Ectodermal cell (in vitro differentiated cells): ENCODE data around the gene KCNQ2.

Experiments
- H3K27ac ChIP-seq: 2 replicates; pipeline ENCODE4 v1.7.0; 2013; ENCODE audit warnings: mild to moderate bottlenecking, low read depth, low read length; ENCODE audit not compliant: insufficient read depth, poor library complexity, severe bottlenecking
- H3K27me3 ChIP-seq: 2 replicates; pipeline ENCODE4 v1.7.0; 2013; ENCODE audit warnings: mild to moderate bottlenecking, low read length; ENCODE audit not compliant: insufficient read depth, control insufficient read depth, poor library complexity, severe bottlenecking
- H3K36me3 ChIP-seq: one replicate; pipeline ENCODE4 v1.7.0; 2013; ENCODE audit warnings: low read length; ENCODE audit not compliant: control insufficient read depth, insufficient read depth
- H3K4me1 ChIP-seq: one replicate; pipeline ENCODE4 v1.7.0; 2013; ENCODE audit warnings: low read length; ENCODE audit not compliant: control insufficient read depth, insufficient read depth
- H3K4me3 ChIP-seq: 2 replicates; pipeline ENCODE4 v1.7.0; 2013; ENCODE audit warnings: low read depth, low read length, control low read depth; ENCODE audit not compliant: insufficient read depth
- H3K9me3 ChIP-seq: 2 replicates; pipeline ENCODE4 v1.7.0; 2013; ENCODE audit warnings: mild to moderate bottlenecking, low read length, moderate library complexity; ENCODE audit not compliant: control insufficient read depth
- WGBS, 2 experiments: methylation state at CpG; one replicate each; pipeline ENCODE4 v1.1.7; 2013; ENCODE audit warnings: missing lambda C conversion rate in 2 of 2; 5-methylcytosine and 5-hydroxymethylcytosine counted together

Gene KCNQ2

DNA sequence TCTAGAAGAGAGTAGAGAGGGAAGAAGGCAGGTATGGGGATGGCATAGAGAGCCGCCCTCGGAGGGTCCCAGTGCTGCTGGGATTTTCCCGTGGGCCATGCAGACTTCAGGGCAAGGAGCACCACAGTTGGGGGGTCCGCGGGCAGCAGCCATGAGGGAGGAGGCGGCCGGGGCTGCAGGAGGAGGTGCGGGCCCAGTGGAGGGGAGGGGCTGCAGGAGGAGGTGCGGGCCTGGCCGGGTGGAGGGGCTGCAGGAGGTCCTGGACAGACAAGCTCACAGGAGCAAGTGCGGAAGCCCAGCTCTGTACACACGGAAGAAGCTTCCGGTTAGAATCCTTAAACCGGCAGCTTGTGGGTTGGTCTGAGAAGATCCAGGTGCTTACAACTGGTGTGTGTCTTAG is 76.7 kb downstream of the KCNQ2 start:
- Histone ChIP-seq H3K36me3 (no peaks in the 10 kb centered on the region), H3K27me3 (peaks cover 10% of the 10 kb centered on the region), H3K27ac (no peak overlapping the region), H3K9me3 (no peaks in the 10 kb centered on the region), H3K4me3 (no peak overlapping the region), H3K4me1 (peaks cover 9% of the 10 kb centered on the region)
- 89 to 93% methylated on average over 14 of the region's 14 CpGs for WGBS, 2 experiments

DNA sequence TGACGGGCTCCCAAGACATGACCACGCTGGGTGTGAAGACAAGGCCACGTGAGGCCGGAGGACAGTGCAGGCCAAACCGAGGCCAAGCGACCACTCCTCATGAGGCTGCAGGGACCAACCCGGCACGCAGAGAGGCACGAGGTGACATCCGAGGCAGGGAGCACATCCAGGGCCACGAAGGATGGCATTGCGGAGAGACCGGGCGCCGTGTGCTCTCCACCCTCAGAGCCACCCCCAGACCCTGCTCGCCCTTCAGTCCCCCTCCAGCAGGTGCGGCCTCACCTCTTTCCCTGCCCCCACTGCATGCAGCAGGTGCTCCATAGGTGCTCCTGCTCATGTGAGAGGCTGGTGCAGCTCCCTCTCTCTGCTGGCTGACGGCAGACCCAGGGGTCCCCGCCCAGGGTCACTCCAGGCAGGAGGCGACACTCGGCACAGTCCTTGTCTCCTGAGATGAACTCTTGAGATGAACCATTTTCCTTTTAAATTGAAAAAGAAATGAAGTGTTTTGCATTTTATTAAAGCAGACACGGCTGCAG is 77.5 kb downstream of the KCNQ2 start:
- 90 to 91% methylated on average over 22 of the region's 22 CpGs for WGBS, 2 experiments
- Histone ChIP-seq H3K36me3 (no peaks in the 10 kb centered on the region), H3K27me3 (peaks cover 10% of the 10 kb centered on the region), H3K4me3 (no peak overlapping the region), H3K27ac (no peak overlapping the region), H3K4me1 (peaks cover 9% of the 10 kb centered on the region), H3K9me3 (peaks cover 2% of the 10 kb centered on the region)

DNA sequence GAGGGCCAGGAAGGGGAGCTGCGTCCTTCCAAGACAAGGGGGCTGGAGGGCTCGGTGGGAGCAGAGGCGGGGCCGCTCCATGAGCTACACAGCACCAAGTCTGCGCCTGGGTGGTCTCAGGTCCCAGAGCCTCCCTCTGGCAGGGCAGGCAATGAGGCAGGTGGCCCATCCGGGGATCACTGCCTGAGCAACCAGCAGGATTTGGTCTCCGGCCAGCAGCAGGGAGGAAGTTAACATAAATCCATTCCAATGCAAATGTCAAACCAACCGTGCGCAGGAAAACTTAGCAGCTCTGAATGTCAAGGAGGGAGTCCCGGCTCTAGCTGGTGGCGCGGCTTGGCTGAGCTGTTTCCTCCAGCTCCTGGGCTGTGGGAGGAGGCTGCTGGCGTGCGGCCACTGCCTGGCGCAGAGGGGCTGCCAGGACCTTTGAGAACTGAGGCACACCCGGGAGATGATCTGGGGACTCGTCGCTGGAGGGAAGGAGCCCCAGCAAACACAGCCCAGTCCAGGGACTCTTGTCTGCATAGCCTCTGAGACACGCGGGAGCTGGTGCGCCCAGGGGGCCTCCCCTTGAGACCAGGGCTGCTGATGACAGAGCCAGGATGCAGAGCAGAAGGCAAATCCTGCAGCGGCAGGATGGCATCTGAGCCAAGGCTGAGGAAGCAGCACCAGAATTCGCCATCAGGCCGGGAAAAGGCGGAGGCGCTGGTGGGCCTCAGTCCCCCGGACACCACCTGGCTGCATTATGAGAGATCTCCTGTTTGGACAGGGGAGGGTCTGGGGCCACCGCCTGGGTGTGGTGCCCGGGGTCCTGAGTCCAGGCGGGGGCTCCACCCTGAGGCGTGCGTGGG is 78.2 kb downstream of the KCNQ2 start:
- Histone ChIP-seq H3K27ac (no peak overlapping the region), H3K27me3 (peaks cover 10% of the 10 kb centered on the region), H3K9me3 (peaks cover 2% of the 10 kb centered on the region), H3K4me3 (no peak overlapping the region), H3K4me1 (peaks cover 9% of the 10 kb centered on the region), H3K36me3 (no peaks in the 10 kb centered on the region)
- whole genome bisulfite sequencing, 2 experiments, result 40% methylated on average over 32 of the region's 32 CpGs

DNA sequence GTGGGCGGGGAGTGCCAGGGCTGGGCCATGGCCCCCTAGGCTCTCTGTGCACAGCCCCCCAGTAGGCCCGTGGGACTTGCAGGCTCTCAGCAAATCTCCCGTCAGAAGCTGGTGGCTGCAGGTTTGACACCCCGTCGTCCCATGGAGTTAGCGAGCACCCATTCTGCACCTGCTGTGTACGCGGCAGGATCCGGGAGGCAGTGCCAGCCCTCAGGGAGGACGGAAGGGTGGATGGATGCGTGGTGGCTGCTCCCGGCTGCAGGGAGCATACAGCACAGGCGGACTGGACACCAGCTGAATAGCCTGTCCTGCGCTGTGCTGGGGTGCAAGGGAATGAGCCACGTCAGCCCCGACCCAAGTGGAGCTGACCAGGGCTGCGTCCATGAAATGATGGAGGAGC is 78.9 kb downstream of the KCNQ2 start:
- H3K27ac ChIP-seq, result no peak overlapping the region

DNA sequence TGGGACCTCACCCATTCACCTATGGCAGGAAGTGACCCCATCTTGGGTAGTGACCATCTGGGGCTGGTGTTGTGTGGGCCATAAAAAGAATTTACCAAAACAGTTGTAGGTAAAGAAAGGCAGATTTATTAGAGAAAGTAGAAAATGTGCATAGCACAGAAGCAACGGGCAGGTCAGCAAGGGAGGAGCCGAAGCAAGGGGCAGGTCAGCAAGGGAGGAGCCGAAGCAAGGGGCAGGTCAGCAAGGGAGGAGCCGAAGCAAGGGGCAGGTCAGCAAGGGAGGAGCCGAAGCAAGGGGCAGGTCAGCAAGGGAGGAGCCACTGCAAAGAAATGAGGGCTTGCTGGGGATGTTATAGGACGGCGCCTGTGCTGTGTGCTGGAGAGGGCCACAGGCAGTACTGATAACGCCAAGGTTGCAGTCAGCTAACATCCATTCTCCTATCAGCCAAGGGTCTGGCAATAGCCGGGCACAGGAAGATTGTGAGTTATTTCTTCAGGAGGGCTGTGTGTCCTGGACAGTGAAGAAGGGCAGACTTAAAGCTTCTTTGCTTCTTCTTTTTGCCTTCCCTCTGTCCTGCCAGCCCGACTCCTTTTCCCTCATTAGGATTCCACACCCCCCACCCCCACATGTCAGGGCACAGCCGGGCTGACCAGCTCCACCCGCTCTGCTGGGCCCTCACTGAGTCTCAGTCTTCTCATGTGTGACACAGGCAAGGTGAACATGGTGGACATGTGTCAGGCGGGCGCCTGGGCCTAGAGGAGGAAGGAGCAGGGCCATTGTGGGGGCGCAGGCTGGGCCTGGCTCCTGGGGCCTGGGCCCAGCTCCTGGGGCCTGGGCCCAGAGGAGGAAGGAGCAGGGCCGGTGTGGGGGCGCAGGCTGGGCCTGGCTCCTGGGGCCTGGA is 79.7 kb downstream of the KCNQ2 start:
- no peak overlapping the region for H3K27ac ChIP-seq
- H3K4me1 ChIP-seq, result peaks cover 9% of the 10 kb centered on the region
- peaks cover 10% of the 10 kb centered on the region for H3K27me3 ChIP-seq
- no peak overlapping the region for H3K4me3 ChIP-seq
- no peaks in the 10 kb centered on the region for H3K36me3 ChIP-seq
- 94 to 96% methylated on average over 17 of the region's 17 CpGs for WGBS, 2 experiments
- peaks cover 2% of the 10 kb centered on the region for H3K9me3 ChIP-seq

More for the DNA sequence above, 78.9 kb downstream of the KCNQ2 start:
- no peaks in the 10 kb centered on the region for H3K36me3 ChIP-seq
- H3K4me3 ChIP-seq, result no peak overlapping the region
- H3K4me1 ChIP-seq, result peaks cover 9% of the 10 kb centered on the region
- peaks cover 2% of the 10 kb centered on the region for H3K9me3 ChIP-seq
- H3K27me3 ChIP-seq, result peaks cover 10% of the 10 kb centered on the region
- WGBS, 2 experiments, result 88 to 89% methylated on average over 17 of the region's 17 CpGs

DNA sequence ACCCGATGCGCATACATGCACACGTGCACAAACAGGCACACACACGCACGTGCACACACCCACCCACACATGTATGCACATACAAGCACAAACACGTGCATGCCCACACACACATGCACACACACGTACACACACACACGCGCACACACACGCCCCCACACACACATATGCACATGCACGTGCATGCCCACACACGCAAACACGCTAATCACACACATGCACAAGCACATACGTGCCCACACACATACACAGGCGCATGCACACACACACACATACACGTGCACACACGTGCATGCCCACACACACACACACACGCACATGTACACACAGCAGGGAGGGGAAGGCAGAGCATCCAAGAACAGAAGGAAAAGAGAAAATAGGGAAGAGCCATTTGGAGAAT is 84.5 kb downstream of the KCNQ2 start:
- Histone ChIP-seq H3K4me1 (no peaks in the 10 kb centered on the region), H3K27me3 (no peaks in the 10 kb centered on the region), H3K27ac (no peak overlapping the region), H3K9me3 (peaks cover 4% of the 10 kb centered on the region), H3K36me3 (no peaks in the 10 kb centered on the region), H3K4me3 (no peak overlapping the region)
- 94 to 95% methylated on average over 16 to 18 of the region's 18 CpGs for WGBS, 2 experiments

DNA sequence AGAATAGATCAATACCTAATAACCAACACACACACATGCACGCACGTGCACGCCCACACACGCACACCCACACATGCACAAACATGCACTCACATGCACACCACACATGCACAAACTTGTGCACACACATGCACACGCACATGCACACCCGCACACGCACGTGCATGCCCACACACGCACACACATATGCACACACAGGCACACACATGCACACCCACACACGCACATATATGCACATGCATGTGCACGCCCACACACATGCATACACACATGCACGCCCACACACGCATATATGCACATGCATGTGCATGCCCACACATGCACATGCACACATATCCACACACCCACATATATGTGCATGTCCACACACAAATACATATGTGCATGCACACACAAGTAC is 85.1 kb downstream of the KCNQ2 start:
- H3K9me3 ChIP-seq, result peaks cover 4% of the 10 kb centered on the region
- no peak overlapping the region for H3K4me3 ChIP-seq
- H3K27ac ChIP-seq, result no peak overlapping the region
- H3K4me1 ChIP-seq, result no peaks in the 10 kb centered on the region
- 90 to 95% methylated on average over 13 of the region's 13 CpGs for WGBS, 2 experiments
- H3K36me3 ChIP-seq, result no peaks in the 10 kb centered on the region
- H3K27me3 ChIP-seq, result no peaks in the 10 kb centered on the region

DNA sequence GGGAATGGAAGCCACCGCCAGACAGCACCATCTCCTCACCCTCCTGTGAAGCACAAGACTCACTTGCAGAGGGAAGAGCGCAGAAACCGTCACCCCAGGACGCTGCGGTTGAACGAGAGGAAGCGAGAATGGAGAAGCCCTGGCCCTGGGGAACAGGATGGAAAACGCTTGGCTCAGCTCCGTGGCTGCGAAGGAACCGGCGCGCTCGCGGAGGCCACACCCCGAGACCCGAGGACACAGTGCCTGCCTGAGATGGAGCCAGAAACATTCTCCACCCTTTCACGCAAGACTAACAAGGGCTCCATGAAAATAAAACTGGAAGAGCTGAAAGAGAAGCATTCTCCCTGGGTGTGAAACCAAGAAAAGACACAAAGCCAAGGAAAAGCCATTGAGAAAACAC is 86.0 kb downstream of the KCNQ2 start:
- Histone ChIP-seq H3K9me3 (peaks cover 4% of the 10 kb centered on the region), H3K27ac (no peak overlapping the region), H3K27me3 (no peaks in the 10 kb centered on the region), H3K4me1 (no peaks in the 10 kb centered on the region), H3K36me3 (no peaks in the 10 kb centered on the region), H3K4me3 (no peak overlapping the region)
- WGBS, 2 experiments, result 89 to 91% methylated on average over 18 of the region's 18 CpGs

DNA sequence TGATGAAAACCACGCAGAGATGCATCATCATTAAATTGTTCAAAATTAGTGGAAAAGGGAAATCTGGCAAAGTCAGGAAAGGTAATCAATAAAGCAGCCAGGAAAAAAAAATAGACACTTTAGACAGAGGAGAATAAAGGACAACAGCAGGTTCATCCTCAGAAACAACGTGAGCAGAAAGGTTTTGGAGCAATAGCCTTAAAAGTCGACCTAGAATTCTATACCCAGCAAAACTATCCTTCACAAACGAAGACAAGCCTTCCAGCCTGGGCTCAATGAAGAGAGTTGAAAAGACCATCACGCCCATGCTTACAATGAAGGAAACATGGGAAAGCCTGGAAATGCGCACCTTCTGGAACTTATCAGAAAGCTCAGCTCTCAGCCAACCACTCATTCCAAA is 86.6 kb downstream of the KCNQ2 start:
- Histone ChIP-seq H3K27me3 (no peaks in the 10 kb centered on the region), H3K4me3 (no peak overlapping the region), H3K9me3 (peaks cover 4% of the 10 kb centered on the region), H3K36me3 (no peaks in the 10 kb centered on the region), H3K27ac (no peak overlapping the region), H3K4me1 (no peaks in the 10 kb centered on the region)
- WGBS, 2 experiments, result 91 to 95% methylated on average over 6 of the region's 6 CpGs

DNA sequence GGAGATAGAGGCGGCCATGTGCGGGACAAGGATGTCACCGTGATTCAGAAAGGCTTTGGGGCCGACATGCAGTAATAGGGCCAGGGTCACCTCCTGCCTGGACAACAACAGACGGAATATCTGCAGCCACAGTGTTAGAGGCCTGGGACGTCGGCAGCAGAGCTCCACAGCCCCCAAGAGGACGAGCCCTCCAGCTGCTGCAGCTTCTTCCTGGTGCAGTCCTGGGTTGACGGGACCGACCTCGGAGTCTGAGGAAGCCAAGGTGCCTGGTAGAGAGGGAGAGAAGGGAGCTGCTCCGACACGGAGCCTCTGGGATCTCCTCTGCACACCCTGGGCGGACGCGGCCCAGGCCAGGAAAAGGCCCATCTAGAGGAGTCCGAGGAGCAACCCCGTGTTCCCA is 88.1 kb downstream of the KCNQ2 start:
- Histone ChIP-seq H3K9me3 (peaks cover 2% of the 10 kb centered on the region), H3K4me3 (no peak overlapping the region), H3K36me3 (no peaks in the 10 kb centered on the region), H3K27me3 (no peaks in the 10 kb centered on the region), H3K27ac (no peak overlapping the region), H3K4me1 (no peaks in the 10 kb centered on the region)
- 89 to 92% methylated on average over 18 of the region's 18 CpGs for WGBS, 2 experiments
